Neural progenitor cell (in vitro differentiated cells): ENCODE measurements around the gene CLEC10A. TPM values are rescaled to one million over a fixed set of nuclear protein-coding genes. Genes with fewer than 3 reads are reported as not detected.
"Not testable (repeated sequence)": the region's sequence is repeated elsewhere in the genome, so short reads cannot be mapped to it uniquely, and the experiment has no call there.

Experiments used
- DNase-seq: peaks from one replicate; pipeline ENCODE4 v3.0.0-alpha.2; 2016; ENCODE audit warnings: low spot score
- H2AFZ ChIP-seq: fragments of 200-600 bp; sonication (generic); replicated peaks from 2 replicates; pipeline ENCODE4 v1.6.1; 2016; ENCODE audit warnings: antibody characterized with exemption
- H3F3A ChIP-seq: fragments of 200-600 bp; sonication (generic); 2 replicates; pipeline ENCODE4 v1.6.1; 2016; ENCODE audit warnings: antibody characterized with exemption, low read depth
- H3K27ac ChIP-seq: fragments of 200-600 bp; sonication (generic); 2 replicates; pipeline ENCODE4 v1.5.1; 2016; ENCODE audit warnings: mild to moderate bottlenecking
- H3K27me3 ChIP-seq: fragments of 200-600 bp; sonication (generic); 2 replicates; pipeline ENCODE4 v1.6.1; 2016; ENCODE audit warnings: mild to moderate bottlenecking, moderate library complexity
- H3K36me3 ChIP-seq: fragments of 200-600 bp; sonication (generic); 2 replicates; pipeline ENCODE4 v1.5.1; 2016
- H3K4me1 ChIP-seq: fragments of 200-600 bp; sonication (generic); 2 replicates; pipeline ENCODE4 v1.6.1; 2016; ENCODE audit warnings: mixed run types
- H3K4me2 ChIP-seq: fragments of 200-600 bp; sonication (generic); 2 replicates; pipeline ENCODE4 v1.6.1; 2016
- H3K4me3 ChIP-seq: fragments of 200-600 bp; sonication (generic); 2 replicates; pipeline ENCODE4 v1.5.1; 2016
- H3K79me2 ChIP-seq: fragments of 200-600 bp; sonication (generic); 2 replicates; pipeline ENCODE4 v1.6.1; 2016; ENCODE audit warnings: low read depth
- H3K9ac ChIP-seq: fragments of 200-600 bp; sonication (generic); 2 replicates; pipeline ENCODE4 v1.6.1; 2016
- H3K9me3 ChIP-seq: fragments of 200-600 bp; sonication (generic); 2 replicates; pipeline ENCODE4 v1.5.1; 2016; ENCODE audit warnings: low read depth
- H4K20me1 ChIP-seq: fragments of 200-600 bp; sonication (generic); 2 replicates; pipeline ENCODE4 v1.6.1; 2016; ENCODE audit warnings: low read depth
- H3K27ac Mint-ChIP-seq: 3 replicates; pipeline ENCODE4 v1.8.0; 2021; ENCODE audit warnings: mixed read lengths
- H3K27me3 Mint-ChIP-seq: 2 replicates; pipeline ENCODE4 v1.8.0; 2022; ENCODE audit warnings: low read depth, mild to moderate bottlenecking, inconsistent platforms, moderate library complexity, mixed read lengths; ENCODE audit not compliant: insufficient read depth
- H3K36me3 Mint-ChIP-seq: 3 replicates; pipeline ENCODE4 v1.8.0; 2021; ENCODE audit warnings: mixed read lengths
- H3K4me1 Mint-ChIP-seq: 3 replicates; pipeline ENCODE4 v1.8.0; 2021; ENCODE audit warnings: mixed read lengths
- H3K4me3 Mint-ChIP-seq: 3 replicates; pipeline ENCODE4 v1.8.0; 2021; ENCODE audit warnings: mild to moderate bottlenecking, moderate library complexity, mixed read lengths
- H3K9me3 Mint-ChIP-seq: 3 replicates; pipeline ENCODE4 v1.8.0; 2020; ENCODE audit warnings: mixed read lengths
- EZH2 ChIP-seq: fragments of 200-600 bp; sonication (generic); IDR thresholded peaks from 2 replicates; pipeline ENCODE4 v1.6.1; 2017; ENCODE audit warnings: antibody characterized with exemption, mild to moderate bottlenecking, moderate library complexity
- EZH2phosphoT487 ChIP-seq: fragments of 200-600 bp; sonication (generic); IDR thresholded peaks from 2 replicates; pipeline ENCODE4 v1.6.1; 2017; ENCODE audit warnings: antibody characterized with exemption
- total RNA-seq: library from RNA; depleted of rRNA; stranded (reverse); fragments of >200 nt; gene quantifications from 2 replicates; pipeline ENCODE4 v1.2.3, GENCODE V29; 2015; ENCODE audit warnings: low replicate concordance
- TF ChIP-seq, protein P1 (sequence below): fragments of 200-600 bp; sonication (generic); IDR thresholded peaks from 2 replicates; pipeline ENCODE4 v1.5.1; 2017; ENCODE audit warnings: antibody characterized with exemption, mild to moderate bottlenecking

CLEC10A gene
- total RNA-seq, 1 donor from 2014 or later: not detected

DNA sequence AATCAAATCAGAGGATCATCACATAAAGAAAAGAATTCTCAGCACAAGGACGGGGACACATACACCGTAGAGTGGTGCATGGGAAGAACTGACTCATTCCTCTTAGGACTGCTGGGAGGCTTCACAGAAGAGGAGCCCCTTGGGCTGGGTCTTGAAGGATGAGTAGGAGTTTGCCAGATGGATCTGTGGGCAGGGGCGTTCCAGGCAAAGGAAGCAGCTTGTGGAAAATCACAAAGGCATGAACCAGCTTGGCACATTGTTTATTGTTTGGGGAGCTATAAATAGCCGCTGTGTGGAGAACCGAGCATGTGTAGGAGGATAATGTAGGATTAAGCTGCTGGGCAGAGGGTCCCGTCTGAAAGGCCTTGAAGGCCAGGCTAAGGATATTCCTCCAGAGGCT lies 31.1 kb downstream of the CLEC10A start:
- Histone ChIP-seq H3K27me3 (peaks cover 41% of the 10 kb centered on the region), H4K20me1 (peaks cover 2% of the 10 kb centered on the region), H3K4me3 (no peak overlapping the region), H3K79me2 (no peaks in the 10 kb centered on the region), H2AFZ (no peak overlapping the region), H3K4me2 (no peak overlapping the region), H3K9me3 (no peaks in the 10 kb centered on the region), H3F3A (peaks cover 7% of the 10 kb centered on the region), H3K9ac (no peak overlapping the region), H3K4me1 (peaks cover 12% of the 10 kb centered on the region), H3K36me3 (no peaks in the 10 kb centered on the region), H3K27ac (no peak overlapping the region)
- Mint-ChIP-seq H3K9me3 (no peaks in the 10 kb centered on the region), H3K27ac (no peak overlapping the region), H3K4me3 (no peak overlapping the region), H3K4me1 (peaks cover 34% of the 10 kb centered on the region), H3K27me3 (peaks cover 28% of the 10 kb centered on the region), H3K36me3 (no peaks in the 10 kb centered on the region)
- no peak for DNase-seq
- TF ChIP-seq, protein P1, sequence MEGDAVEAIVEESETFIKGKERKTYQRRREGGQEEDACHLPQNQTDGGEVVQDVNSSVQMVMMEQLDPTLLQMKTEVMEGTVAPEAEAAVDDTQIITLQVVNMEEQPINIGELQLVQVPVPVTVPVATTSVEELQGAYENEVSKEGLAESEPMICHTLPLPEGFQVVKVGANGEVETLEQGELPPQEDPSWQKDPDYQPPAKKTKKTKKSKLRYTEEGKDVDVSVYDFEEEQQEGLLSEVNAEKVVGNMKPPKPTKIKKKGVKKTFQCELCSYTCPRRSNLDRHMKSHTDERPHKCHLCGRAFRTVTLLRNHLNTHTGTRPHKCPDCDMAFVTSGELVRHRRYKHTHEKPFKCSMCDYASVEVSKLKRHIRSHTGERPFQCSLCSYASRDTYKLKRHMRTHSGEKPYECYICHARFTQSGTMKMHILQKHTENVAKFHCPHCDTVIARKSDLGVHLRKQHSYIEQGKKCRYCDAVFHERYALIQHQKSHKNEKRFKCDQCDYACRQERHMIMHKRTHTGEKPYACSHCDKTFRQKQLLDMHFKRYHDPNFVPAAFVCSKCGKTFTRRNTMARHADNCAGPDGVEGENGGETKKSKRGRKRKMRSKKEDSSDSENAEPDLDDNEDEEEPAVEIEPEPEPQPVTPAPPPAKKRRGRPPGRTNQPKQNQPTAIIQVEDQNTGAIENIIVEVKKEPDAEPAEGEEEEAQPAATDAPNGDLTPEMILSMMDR: no peak
- TF ChIP-seq EZH2phosphoT487 (no peak), EZH2 (no peak)

- peaks cover 33% of the 10 kb centered on the region for H3K27me3 Mint-ChIP-seq
- Histone ChIP-seq H3K27ac (no peak overlapping the region), H3F3A (peaks cover 15% of the 10 kb centered on the region), H3K4me2 (no peak overlapping the region), H3K9ac (no peak overlapping the region), H3K4me3 (no peak overlapping the region), H3K9me3 (no peaks in the 10 kb centered on the region), H3K79me2 (no peaks in the 10 kb centered on the region), H3K36me3 (no peaks in the 10 kb centered on the region), H2AFZ (no peak overlapping the region), H3K4me1 (peaks cover 21% of the 10 kb centered on the region), H3K27me3 (peaks cover 56% of the 10 kb centered on the region), H4K20me1 (peaks cover 13% of the 10 kb centered on the region)
- peaks cover 31% of the 10 kb centered on the region for H3K4me1 Mint-ChIP-seq
- H3K36me3 Mint-ChIP-seq: no peaks in the 10 kb centered on the region
- no peak for DNase-seq
- H3K27ac Mint-ChIP-seq: no peak overlapping the region
- TF ChIP-seq EZH2phosphoT487 (no peak), EZH2 (no peak)
- TF ChIP-seq, protein P1: no peak
- no peak overlapping the region for H3K4me3 Mint-ChIP-seq
- no peaks in the 10 kb centered on the region for H3K9me3 Mint-ChIP-seq
Observed at GRCh38 chr17:7047566-7047965, 32.5 kb downstream of the CLEC10A start.

DNA sequence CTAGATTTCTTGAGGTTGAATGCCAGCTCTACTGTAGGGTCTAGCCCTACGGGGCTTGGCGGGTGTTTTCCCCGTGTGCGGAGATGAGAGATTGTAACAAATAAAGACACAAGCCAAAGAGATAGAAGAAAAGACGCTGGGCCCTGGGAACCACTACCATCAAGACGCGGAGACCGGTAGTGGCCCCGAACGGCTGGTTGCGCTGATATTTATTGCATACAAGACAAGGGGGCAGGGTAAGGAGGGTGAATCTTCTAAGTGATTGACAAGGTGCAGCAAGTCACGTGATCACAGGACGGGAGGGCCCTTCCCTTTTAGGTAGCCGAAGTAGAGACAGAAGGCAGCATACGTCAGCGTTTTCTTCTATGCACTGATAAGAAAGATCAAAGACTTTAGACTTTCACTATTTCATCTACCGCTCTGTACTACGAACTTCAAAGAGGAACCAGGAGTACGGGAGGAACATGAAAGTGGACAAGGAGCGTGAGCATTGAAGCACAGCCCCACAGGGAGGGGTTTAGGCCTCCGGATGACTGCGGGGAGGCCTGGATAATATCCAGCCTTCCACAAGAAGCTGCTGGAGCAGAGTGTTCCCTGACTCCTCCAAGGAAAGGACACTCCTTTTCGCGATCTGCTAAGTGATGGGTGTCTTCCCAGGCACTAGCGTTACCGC lies 33.2 kb downstream of the CLEC10A start:
- peak overlapping the region; percentile 80 for H2AFZ ChIP-seq
- peaks cover 17% of the 10 kb centered on the region for H3F3A ChIP-seq
- H3K4me2 ChIP-seq: peak overlapping the region; percentile 91
- not testable (repeated sequence) for H3K9ac ChIP-seq, H3K9me3 ChIP-seq, H3K36me3 Mint-ChIP-seq, H3K9me3 Mint-ChIP-seq, H3K27ac ChIP-seq, H3K36me3 ChIP-seq, H3K79me2 ChIP-seq
- peak overlapping the region; percentile 50 for H3K4me3 ChIP-seq
- peaks cover 33% of the 10 kb centered on the region for H3K27me3 Mint-ChIP-seq
- peaks cover 27% of the 10 kb centered on the region for H3K4me1 ChIP-seq
- H3K4me3 Mint-ChIP-seq: peak overlapping the region; percentile 82
- H3K4me1 Mint-ChIP-seq: peaks cover 33% of the 10 kb centered on the region
- peaks cover 63% of the 10 kb centered on the region for H3K27me3 ChIP-seq
- H3K27ac Mint-ChIP-seq: peak overlapping the region; percentile 10
- H4K20me1 ChIP-seq: peaks cover 19% of the 10 kb centered on the region
- peak; percentile 60 for DNase-seq

DNA sequence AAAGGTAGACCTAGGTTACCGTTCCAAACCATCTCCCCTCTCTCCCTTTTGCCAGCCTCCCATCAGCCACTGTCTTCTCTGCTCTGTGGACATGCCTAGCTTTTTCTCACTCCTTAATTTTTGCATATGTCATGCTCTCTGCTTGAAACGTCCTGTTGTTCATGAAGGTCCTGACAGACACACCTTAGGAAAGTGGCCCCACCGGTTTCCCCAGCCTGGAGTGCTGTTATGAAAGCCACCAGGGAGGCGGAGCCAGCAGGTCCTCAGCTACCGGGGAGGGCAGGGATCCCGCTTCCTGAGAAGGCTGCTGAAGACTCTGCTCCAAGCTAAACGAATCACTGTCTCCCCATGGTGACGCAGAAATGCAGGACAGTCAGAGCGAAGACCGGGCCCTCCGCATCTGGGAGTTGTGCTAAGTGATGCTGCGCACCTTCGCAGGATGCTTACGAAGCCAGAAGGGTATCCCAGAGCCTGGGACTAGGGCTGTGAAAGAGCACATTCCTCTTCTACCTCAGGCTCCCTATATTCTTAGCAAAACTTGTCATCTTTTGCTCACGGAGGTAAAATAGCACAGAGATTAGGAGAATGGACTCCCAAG lies 33.8 kb downstream of the CLEC10A start:
- peaks cover 39% of the 10 kb centered on the region for H3K4me1 Mint-ChIP-seq
- DNase-seq: peak; percentile 54
- H3K4me3 Mint-ChIP-seq: peak overlapping the region; percentile 82
- H3K4me1 ChIP-seq: peaks cover 31% of the 10 kb centered on the region
- no peaks in the 10 kb centered on the region for H3K9me3 Mint-ChIP-seq
- no peaks in the 10 kb centered on the region for H3K79me2 ChIP-seq
- peaks cover 69% of the 10 kb centered on the region for H3K27me3 ChIP-seq
- peaks cover 33% of the 10 kb centered on the region for H3K27me3 Mint-ChIP-seq
- H3K27ac ChIP-seq: no peak overlapping the region
- H3K36me3 ChIP-seq: no peaks in the 10 kb centered on the region
- no peaks in the 10 kb centered on the region for H3K9me3 ChIP-seq
- H3K9ac ChIP-seq: no peak overlapping the region
- peak overlapping the region; percentile 50 for H3K4me3 ChIP-seq
- peaks cover 24% of the 10 kb centered on the region for H3F3A ChIP-seq
- peak overlapping the region; percentile 91 for H3K4me2 ChIP-seq
- TF ChIP-seq EZH2 (peak; percentile 20), EZH2phosphoT487 (no peak)
- TF ChIP-seq, protein P1: no peak
- H3K27ac Mint-ChIP-seq: no peak overlapping the region
- H4K20me1 ChIP-seq: peaks cover 25% of the 10 kb centered on the region
- H3K36me3 Mint-ChIP-seq: no peaks in the 10 kb centered on the region
- H2AFZ ChIP-seq: peak overlapping the region; percentile 80
